Measurements from ENCODE around the gene IFNAR1.

GRCh38 chr21:33406493-33406892 is 81.7 kb downstream of the IFNAR1 start:
- no peak for TF ChIP-seq EZH2 (IDR thresholded peaks at IDR 0.05; ENCODE audit: insufficient read depth, poor library complexity, severe bottlenecking)
- TF ChIP-seq EZH2phosphoT487 (IDR thresholded peaks at IDR 0.05; ENCODE audit: insufficient read depth, low read depth) = no peak
